Kidney epithelial cell (primary cell): Measurements from ENCODE around the gene PDPN. TPM values are rescaled to one million over a fixed set of nuclear protein-coding genes. Genes with fewer than 3 reads are reported as not detected.
A peak's percentile ranks its signal among the peaks of the same experiment; 100 is the strongest.

Source experiments
- DNase-seq: peaks from one replicate; pipeline ENCODE4 v3.0.0-alpha.2; 2010; ENCODE audit warnings: low read depth
- H3K27me3 ChIP-seq: 2 replicates; pipeline ENCODE4 v1.6.0; 2011; ENCODE audit warnings: low read length; ENCODE audit not compliant: control insufficient read depth, insufficient read depth
- H3K36me3 ChIP-seq: 2 replicates; pipeline ENCODE4 v1.5.1; 2011; ENCODE audit warnings: low read length; ENCODE audit not compliant: control insufficient read depth, insufficient read depth
- H3K4me3 ChIP-seq: 2 replicates; pipeline ENCODE4 v1.5.1; 2011; ENCODE audit warnings: low read depth, mild to moderate bottlenecking, control low read depth, low read length
- total RNA-seq: library from RNA; depleted of rRNA; stranded (reverse); fragments of >200 nt; gene quantifications from 2 replicates; pipeline ENCODE4 v1.2.3, GENCODE V29; 2015
- TF ChIP-seq, protein P1 (sequence below): IDR thresholded peaks from 2 replicates; pipeline ENCODE4 v1.5.1; 2011; ENCODE audit warnings: mild to moderate bottlenecking, moderate library complexity, low read length, control low read depth, inconsistent platforms; ENCODE audit not compliant: insufficient read depth, poor library complexity, severe bottlenecking

Gene PDPN
- total RNA-seq, 1 donor from 2014 or later: 19.2 TPM

DNA sequence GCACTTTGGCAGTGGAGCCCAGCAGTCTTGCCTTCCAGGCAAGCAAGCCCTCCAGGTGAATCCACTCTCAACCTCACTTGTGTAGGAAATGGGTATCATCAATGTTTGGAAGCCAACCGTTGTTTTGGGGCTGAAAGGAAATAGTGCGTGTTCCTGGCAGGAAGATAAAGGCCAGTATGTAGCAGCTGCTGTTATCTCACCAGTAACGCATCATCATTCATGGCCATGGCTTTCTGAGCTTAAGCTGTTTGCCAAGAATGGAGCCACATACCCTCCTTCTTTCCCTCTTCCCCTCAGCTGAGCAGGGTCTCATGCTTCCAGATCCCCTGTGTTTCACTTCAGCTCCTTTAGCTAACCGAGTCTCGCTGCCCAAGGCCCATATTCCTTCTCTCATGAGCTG, 2.2 kb upstream of the PDPN start:
- no peak overlapping the region for H3K4me3 ChIP-seq
- H3K27me3 ChIP-seq: peaks cover 2% of the 10 kb centered on the region
- TF ChIP-seq, protein P1, sequence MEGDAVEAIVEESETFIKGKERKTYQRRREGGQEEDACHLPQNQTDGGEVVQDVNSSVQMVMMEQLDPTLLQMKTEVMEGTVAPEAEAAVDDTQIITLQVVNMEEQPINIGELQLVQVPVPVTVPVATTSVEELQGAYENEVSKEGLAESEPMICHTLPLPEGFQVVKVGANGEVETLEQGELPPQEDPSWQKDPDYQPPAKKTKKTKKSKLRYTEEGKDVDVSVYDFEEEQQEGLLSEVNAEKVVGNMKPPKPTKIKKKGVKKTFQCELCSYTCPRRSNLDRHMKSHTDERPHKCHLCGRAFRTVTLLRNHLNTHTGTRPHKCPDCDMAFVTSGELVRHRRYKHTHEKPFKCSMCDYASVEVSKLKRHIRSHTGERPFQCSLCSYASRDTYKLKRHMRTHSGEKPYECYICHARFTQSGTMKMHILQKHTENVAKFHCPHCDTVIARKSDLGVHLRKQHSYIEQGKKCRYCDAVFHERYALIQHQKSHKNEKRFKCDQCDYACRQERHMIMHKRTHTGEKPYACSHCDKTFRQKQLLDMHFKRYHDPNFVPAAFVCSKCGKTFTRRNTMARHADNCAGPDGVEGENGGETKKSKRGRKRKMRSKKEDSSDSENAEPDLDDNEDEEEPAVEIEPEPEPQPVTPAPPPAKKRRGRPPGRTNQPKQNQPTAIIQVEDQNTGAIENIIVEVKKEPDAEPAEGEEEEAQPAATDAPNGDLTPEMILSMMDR: no peak
- DNase-seq: no peak
- H3K36me3 ChIP-seq: no peaks in the 10 kb centered on the region

DNA sequence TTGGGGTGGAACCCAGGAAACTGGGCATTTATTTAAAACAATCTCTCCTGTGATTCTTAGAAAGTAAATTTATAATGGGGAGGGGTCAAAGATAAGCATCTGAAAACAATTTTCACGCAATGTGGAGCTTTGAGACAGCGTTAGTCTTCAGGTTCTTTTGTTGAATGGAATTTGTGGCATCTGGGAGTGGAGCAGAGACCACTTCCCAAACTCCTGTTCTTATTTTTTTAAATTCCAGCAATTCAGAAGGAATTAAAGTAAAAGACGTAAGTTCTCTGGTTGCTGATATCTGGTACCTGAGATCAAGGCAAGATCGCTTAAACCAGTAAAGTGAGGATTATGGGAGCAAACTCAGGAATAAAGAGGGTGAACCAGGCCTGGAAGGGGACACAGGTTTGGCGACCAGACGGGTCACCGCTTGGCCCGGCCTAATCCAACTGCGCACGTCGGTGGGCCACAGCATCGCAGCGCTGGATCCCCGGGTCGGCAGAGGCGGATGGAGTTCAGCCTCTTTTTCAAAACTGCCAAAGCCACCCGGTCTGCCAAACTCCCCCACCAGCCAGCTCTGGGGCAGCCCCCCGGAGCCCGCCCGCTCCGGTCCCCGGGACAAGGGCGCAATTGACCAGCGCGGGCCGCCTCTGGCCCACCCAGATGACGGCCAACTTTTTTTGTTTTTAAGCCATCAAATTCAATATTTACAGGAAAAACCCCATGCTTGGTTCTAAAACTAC, 754 bp upstream of the PDPN start:
- no peaks in the 10 kb centered on the region for H3K36me3 ChIP-seq
- H3K27me3 ChIP-seq: peaks cover 2% of the 10 kb centered on the region
- no peak for DNase-seq
- TF ChIP-seq, protein P1: no peak
- no peak overlapping the region for H3K4me3 ChIP-seq

DNA sequence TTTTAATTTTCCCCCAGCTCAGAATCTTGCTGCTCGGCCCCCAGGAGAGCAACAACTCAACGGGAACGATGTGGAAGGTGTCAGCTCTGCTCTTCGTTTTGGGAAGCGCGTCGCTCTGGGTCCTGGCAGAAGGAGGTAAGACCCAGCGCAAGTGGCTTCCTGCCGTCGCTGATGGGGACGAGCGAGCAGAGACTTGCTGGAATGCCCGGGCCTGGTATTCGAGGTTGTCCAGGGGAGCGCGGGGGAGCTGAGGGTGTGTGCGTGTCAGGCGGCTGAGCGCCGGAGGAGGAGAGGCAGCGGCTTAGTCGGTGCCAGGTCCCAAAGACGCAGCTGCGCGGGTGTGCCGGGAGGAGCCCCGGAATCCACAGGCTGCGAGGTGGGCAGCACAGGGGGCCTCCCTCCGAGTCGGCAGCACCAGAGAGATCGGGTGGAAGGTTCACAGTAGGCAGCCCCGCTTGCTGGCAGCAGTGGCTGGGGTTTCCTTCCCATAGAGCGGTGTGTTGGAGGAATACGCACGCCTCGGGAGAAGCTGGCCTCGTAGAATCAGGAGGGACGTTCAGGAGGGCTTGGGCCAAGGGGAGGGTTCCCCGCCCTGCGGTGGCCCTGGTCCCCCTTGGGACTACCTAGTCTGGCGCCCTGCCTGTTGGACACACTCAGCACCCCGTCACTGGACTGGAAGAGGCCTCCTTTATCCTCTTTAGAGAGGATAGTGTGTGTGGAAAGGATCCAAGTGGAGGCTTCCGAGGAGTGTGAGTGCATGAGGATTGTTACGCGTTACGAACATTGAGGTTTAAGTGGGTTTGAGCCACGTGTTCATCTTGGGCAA, 547 bp downstream of the PDPN start:
- no peak for DNase-seq
- TF ChIP-seq, protein P1: no peak
- Histone ChIP-seq H3K27me3 (peaks cover 2% of the 10 kb centered on the region), H3K4me3 (peak overlapping the region; percentile 41), H3K36me3 (no peaks in the 10 kb centered on the region)

DNA sequence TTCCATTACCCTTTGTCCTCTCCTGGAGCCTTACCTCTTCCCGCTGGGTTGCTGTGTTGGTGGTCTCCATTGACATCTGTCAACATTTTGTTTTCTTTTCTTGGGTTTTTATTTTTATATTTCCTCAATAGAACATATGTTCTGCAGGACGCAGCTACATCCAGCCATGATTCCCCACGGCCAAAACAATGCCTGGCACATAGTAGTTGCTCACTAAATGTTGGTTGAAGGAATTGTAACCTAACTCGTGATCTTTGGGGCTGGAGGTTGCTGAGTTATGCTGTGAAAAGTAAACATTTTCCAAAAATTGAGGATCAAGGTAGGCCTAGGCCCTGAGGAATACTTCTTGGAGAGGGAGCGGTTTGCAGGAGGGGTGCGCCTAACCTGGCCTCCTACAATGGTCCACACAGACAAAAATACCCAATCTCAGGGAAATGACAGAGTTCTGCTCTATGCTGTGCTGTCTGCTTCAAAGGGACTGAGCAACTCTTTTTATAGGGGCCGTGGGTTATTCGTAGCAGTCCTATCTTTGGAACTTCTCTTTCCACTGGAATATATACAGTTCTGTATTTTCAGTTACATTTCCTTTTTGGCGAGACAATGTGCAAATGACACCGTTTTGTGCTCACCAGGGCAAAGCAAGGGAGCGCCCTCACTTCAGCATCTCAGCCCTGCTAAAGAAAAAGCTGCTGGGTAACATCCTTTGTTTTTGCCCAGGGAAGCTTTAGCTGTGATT, 1.4 kb downstream of the PDPN start:
- Histone ChIP-seq H3K4me3 (peak overlapping the region; percentile 41), H3K36me3 (no peaks in the 10 kb centered on the region), H3K27me3 (peaks cover 2% of the 10 kb centered on the region)
- no peak for DNase-seq
- TF ChIP-seq, protein P1: no peak

DNA sequence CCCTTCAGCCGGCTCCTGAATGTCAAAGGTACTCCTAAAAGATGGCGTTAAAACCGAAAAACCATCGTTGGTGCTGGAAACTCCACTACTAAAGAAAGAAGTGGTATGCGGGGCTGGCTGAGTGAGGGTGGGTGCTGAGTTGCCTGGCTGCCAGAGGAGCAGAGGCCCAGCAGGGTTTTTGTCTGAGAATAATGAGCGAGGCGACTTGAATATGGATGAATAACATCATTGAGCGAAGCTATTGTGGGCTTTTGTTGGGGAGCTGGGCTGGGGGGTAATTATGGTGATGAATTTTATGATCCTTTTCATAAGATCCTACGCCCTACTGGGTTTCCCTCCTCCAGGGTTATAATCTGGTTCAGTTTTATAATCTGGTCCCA, 2.0 kb downstream of the PDPN start:
- peaks cover 2% of the 10 kb centered on the region for H3K27me3 ChIP-seq
- TF ChIP-seq, protein P1: no peak
- no peak overlapping the region for H3K4me3 ChIP-seq
- H3K36me3 ChIP-seq: no peaks in the 10 kb centered on the region
- no peak for DNase-seq
